HUES6 (cell line): Measurements from ENCODE around the gene PCED1B.

Experiments
- H3K27ac ChIP-seq: 2 replicates; pipeline ENCODE4 v1.7.0; 2013; ENCODE audit warnings: low read depth, mild to moderate bottlenecking, low read length, inconsistent platforms
- H3K27me3 ChIP-seq: 2 replicates; pipeline ENCODE4 v1.6.1; 2013; ENCODE audit warnings: low read length; ENCODE audit not compliant: control insufficient read depth, insufficient read depth
- H3K36me3 ChIP-seq: 2 replicates; pipeline ENCODE4 v1.6.1; 2013; ENCODE audit warnings: low read length; ENCODE audit not compliant: control insufficient read depth, insufficient read depth
- H3K4me1 ChIP-seq: 2 replicates; pipeline ENCODE4 v1.6.1; 2013; ENCODE audit warnings: low read length; ENCODE audit not compliant: control insufficient read depth, insufficient read depth
- H3K4me3 ChIP-seq: 2 replicates; pipeline ENCODE4 v1.5.1; 2013; ENCODE audit warnings: low read depth, low read length
- H3K9ac ChIP-seq: one replicate; pipeline ENCODE4 v1.6.1; 2013; ENCODE audit warnings: mild to moderate bottlenecking, low read length
- H3K9me3 ChIP-seq: 2 replicates; pipeline ENCODE4 v1.6.1; 2013; ENCODE audit warnings: low read depth, low read length; ENCODE audit not compliant: control insufficient read depth, insufficient read depth

PCED1B gene

DNA sequence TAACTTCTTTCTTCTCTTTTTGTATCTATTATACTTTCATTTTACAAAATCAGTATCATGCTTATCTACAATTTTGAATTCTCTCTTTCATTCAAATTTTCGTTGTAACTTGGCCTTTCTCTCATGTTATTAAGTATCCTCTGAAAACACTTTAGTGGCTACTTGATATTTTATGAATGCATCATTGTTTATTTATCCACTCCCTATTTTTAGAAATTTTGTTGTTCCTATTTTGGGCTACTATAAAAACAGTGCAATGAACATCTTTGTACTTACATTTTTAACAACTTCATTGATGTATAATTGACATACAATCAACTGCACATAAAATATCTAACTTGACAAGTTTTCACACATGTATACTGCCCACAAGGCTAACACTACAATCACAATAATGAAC, 44.3 kb downstream of the PCED1B start:
- H3K9me3 ChIP-seq, result no peaks in the 10 kb centered on the region
- no peak overlapping the region for H3K4me3 ChIP-seq
- H3K36me3 ChIP-seq, result no peaks in the 10 kb centered on the region
- no peaks in the 10 kb centered on the region for H3K4me1 ChIP-seq
- H3K9ac ChIP-seq, result no peak overlapping the region
- H3K27me3 ChIP-seq, result no peaks in the 10 kb centered on the region
- H3K27ac ChIP-seq, result no peak overlapping the region

DNA sequence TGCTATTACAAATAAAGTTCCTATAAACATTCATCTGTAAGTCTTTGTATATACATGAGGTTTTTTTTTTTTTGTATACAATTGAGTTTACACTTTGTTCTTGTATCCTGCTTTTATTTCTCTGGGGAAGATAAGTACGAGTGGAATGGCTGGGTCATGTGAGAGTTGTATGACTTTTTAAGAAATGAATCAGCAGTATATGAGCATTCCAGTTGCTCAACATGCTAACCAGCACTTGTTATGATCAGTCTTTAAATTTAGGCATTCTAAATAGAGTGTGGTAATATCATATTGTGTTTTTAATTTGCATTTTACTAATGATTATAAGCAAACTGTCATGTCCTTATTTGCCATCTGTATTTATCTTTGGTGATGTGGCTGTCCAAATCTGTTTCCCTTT, 45.0 kb downstream of the PCED1B start:
- Histone ChIP-seq H3K9ac (no peak overlapping the region), H3K9me3 (no peaks in the 10 kb centered on the region), H3K36me3 (no peaks in the 10 kb centered on the region), H3K27ac (no peak overlapping the region), H3K27me3 (no peaks in the 10 kb centered on the region), H3K4me3 (no peak overlapping the region), H3K4me1 (no peaks in the 10 kb centered on the region)

DNA sequence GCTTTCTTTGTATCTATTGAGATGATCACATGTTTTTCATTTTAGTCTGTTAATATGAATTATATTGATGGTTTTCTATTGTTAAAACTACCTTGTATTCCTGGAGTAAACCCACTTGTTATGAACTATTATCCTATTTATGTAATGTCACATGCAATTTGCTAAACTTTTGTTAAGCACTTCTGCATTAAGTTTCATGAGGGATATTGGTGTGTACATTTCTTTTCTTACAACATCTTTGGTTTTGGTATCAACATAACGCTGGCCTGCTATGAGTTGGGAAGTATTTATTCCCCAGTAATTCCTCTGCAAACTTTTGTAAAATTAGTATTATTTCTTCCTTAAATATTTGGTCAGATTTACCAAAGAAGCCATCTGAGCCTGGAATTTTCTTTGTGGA, 46.8 kb downstream of the PCED1B start:
- H3K9me3 ChIP-seq, result no peaks in the 10 kb centered on the region
- no peak overlapping the region for H3K4me3 ChIP-seq
- no peaks in the 10 kb centered on the region for H3K36me3 ChIP-seq
- H3K27me3 ChIP-seq, result no peaks in the 10 kb centered on the region
- H3K4me1 ChIP-seq, result no peaks in the 10 kb centered on the region
- no peak overlapping the region for H3K27ac ChIP-seq
- no peak overlapping the region for H3K9ac ChIP-seq

DNA sequence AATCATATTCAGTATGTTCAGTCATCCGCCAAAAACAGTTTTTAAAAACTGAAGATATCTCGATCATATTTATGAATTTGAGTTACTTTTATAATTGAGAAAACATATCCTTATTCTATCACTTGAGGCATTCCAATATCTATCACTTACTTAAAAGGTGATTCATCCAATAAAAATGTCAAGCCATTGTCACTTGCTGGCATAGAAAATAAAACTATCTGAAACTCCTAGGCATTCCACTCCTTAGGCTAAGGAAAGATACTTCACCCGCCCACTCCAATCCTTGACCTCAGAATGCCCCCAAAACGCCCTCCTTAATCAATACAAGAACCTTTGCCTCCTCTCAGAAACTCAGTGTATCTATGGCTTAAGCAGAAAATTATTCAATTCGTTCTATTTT, 51.6 kb downstream of the PCED1B start:
- Histone ChIP-seq H3K27ac (no peak overlapping the region), H3K4me1 (no peaks in the 10 kb centered on the region), H3K4me3 (no peak overlapping the region), H3K9me3 (no peaks in the 10 kb centered on the region), H3K36me3 (no peaks in the 10 kb centered on the region), H3K9ac (no peak overlapping the region), H3K27me3 (no peaks in the 10 kb centered on the region)

DNA sequence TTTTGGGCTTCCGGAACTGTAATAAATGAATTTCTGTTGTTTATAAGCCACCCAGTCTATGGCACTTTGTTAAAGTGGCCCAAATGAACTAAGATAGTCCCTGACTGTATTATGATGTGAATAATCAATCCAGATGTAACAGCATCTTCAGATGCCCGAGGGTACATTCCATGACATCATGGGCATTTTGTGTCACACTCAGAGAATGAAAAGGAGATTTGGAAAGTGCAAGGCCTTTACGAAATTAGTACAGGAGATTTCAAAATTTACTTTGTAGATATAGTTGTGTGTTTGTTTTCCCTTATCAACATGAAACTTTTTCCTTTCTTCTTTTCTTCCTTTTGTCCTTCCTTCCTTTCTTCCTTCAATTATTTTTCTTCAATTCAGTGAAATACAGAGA, 54.6 kb downstream of the PCED1B start:
- Histone ChIP-seq H3K4me1 (no peaks in the 10 kb centered on the region), H3K27me3 (no peaks in the 10 kb centered on the region), H3K4me3 (no peak overlapping the region), H3K9ac (no peak overlapping the region), H3K9me3 (no peaks in the 10 kb centered on the region), H3K27ac (no peak overlapping the region), H3K36me3 (no peaks in the 10 kb centered on the region)

DNA sequence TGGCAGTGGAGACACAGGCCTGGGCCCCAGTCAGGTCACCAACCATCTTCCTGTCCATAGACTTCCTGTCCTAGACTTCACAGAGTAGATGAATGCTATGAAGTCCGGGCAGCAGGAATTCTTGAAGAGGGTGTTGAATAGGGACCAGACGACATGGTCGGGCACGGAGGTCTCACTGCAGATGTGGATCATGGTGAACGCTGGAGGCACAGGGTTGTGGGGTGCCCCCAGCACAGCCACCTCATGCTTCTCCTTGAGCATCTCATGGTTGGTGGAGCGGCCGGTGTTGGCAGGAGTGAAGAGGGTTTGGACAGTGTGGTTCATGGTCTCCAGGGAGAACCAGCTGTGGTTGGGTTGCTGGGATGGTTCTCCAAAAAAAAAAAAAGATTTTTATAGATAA, 56.2 kb downstream of the PCED1B start:
- Histone ChIP-seq H3K27me3 (no peaks in the 10 kb centered on the region), H3K9ac (no peak overlapping the region), H3K9me3 (peaks cover 3% of the 10 kb centered on the region; the same call in 1 of the 2 replicates), H3K4me1 (no peaks in the 10 kb centered on the region), H3K27ac (no peak overlapping the region), H3K36me3 (no peaks in the 10 kb centered on the region), H3K4me3 (no peak overlapping the region)

DNA sequence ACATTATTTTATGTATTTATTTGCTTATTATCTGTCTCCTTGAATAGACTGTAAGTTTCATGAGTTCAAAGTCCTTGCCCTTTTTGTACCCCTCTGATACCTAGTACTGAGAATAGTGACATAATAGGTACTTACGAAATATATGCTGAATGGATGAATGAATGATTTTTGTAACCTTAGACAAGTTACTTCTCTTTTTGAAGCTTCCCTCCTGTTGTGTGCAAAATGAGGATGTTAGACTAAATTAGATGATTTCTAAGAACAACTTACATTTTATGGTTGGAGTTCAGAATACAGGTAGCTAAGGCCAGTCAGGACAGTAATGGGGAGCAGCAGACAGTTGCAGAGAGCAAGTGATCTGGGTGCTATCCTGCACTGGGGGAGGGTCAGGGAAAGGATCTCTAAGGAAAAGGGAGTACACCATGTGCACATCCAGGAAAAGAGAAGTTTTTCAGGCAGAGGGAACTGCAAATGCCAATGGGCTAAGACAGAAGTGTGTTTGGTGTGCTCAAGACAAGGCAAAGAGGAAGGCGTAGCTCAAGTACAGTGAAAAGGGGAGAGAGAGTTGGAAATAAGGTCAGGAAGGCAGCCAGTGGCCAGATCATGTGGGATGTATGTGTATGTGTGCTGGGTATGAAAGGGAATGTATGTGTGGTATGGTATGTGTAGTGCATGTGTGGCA, 59.7 kb downstream of the PCED1B start:
- Histone ChIP-seq H3K9me3 (peaks cover 5% of the 10 kb centered on the region; the same call in 1 of the 2 replicates), H3K36me3 (peaks cover 3% of the 10 kb centered on the region; the same call in 1 of the 2 replicates), H3K27me3 (no peaks in the 10 kb centered on the region), H3K27ac (no peak overlapping the region), H3K4me1 (0 out of 2 replicates have a peak, but pooled peaks cover 4% of the 10 kb centered on the region), H3K4me3 (no peak overlapping the region), H3K9ac (no peak overlapping the region)

DNA sequence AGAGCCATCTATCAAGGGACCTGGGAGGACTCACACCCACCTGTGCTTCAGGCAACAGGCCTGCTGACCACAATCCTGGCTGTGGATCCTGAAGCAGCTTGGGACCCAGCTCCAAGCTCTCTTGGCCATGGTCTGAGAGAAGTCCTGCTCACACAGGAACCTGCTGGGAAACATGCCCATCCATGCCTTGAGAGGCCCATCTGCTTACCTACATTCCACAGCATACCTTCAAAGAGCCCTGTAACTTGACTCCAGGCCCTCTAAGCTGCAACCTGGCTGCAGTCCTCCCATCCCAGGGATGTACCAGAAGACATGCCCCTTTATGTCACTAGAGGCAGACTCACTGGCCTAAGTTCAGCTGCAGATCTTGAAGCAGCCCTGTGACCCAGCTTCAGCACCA, 62.0 kb downstream of the PCED1B start:
- H3K4me1 ChIP-seq, result 0 out of 2 replicates have a peak, but pooled peaks cover 4% of the 10 kb centered on the region
- H3K9me3 ChIP-seq, result peaks cover 5% of the 10 kb centered on the region; the same call in 1 of the 2 replicates
- H3K27ac ChIP-seq, result no peak overlapping the region

DNA sequence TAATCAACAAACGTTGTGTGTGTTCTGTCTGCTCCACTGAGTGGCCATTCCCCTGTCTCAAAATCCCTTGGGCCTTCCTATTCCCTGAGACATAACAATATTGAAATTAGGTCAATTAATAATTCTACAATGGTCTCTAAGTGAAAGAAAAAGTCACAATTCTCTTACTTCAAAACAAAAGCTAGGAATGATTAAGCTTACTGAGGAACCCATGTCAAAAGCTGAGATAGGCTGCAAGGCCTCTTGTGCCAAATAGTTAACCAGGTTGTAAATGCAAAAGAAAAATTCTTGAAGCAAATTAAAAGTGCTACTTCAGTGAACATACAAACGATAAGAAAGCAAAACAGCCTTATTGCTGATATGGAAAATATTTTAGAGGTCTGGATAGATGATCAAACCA, 65.3 kb downstream of the PCED1B start:
- no peak overlapping the region for H3K4me3 ChIP-seq
- H3K27ac ChIP-seq, result no peak overlapping the region
- H3K27me3 ChIP-seq, result no peaks in the 10 kb centered on the region
- H3K36me3 ChIP-seq, result peaks cover 3% of the 10 kb centered on the region; the same call in 1 of the 2 replicates
- H3K9ac ChIP-seq, result no peak overlapping the region
- H3K9me3 ChIP-seq, result 0 out of 2 replicates have a peak, but pooled peaks cover 2% of the 10 kb centered on the region
- H3K4me1 ChIP-seq, result 0 out of 2 replicates have a peak, but pooled peaks cover 4% of the 10 kb centered on the region

More for the DNA sequence above, 62.0 kb downstream of the PCED1B start:
- Histone ChIP-seq H3K4me3 (no peak overlapping the region), H3K27me3 (no peaks in the 10 kb centered on the region), H3K36me3 (peaks cover 3% of the 10 kb centered on the region; the same call in 1 of the 2 replicates), H3K9ac (no peak overlapping the region)

DNA sequence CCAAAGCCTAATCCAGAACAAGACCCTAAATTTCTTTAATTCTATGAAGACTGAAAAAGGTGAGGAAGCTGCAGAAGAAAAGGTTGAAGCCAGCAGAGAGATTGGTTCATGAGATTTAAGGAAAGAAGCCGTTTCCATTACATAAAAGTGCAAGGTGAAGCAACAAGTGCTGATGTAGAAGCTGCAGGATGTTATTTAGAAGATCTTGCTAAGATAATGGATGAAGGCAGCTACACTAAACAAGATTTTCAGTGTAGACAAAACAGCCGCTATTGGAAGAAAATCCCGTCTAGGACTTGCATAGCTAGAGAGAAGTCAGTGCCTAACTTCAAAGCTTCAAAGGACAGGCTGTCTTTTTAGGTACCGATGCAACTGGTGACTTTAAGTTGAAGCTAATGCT, 65.8 kb downstream of the PCED1B start:
- H3K9me3 ChIP-seq, result 0 out of 2 replicates have a peak, but pooled peaks cover 2% of the 10 kb centered on the region
- peaks cover 3% of the 10 kb centered on the region; the same call in 1 of the 2 replicates for H3K36me3 ChIP-seq
- no peaks in the 10 kb centered on the region for H3K27me3 ChIP-seq
- no peak overlapping the region for H3K9ac ChIP-seq
- H3K4me3 ChIP-seq, result no peak overlapping the region
- H3K4me1 ChIP-seq, result 0 out of 2 replicates have a peak, but pooled peaks cover 4% of the 10 kb centered on the region
- no peak overlapping the region for H3K27ac ChIP-seq

DNA sequence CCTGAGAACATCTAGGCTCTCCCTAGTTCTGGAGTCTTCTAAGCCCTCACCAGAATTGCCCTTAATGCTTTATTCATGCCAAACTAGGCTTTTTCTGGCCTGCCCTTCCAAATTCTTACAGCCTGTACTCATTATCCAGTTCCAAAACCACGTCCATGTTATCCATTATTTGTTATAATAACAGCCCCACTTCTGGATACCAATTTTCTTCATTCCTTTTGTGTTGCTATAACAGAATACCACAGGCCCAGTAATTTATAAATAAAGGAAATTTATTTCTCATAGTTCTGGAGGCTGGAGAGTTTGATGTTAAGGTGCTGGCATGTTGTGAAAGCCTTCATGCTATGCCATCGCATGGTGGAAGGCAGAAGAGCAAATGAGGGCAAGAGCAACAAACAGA, 68.3 kb downstream of the PCED1B start:
- H3K4me3 ChIP-seq, result no peak overlapping the region
- no peak overlapping the region for H3K9ac ChIP-seq
- peaks cover 9% of the 10 kb centered on the region; the same call in 1 of the 2 replicates for H3K9me3 ChIP-seq
- no peaks in the 10 kb centered on the region for H3K36me3 ChIP-seq
- H3K4me1 ChIP-seq, result no peaks in the 10 kb centered on the region
- H3K27ac ChIP-seq, result no peak overlapping the region
- H3K27me3 ChIP-seq, result no peaks in the 10 kb centered on the region
